ENCODE results near the gene RGS3.

Gene RGS3

DNA sequence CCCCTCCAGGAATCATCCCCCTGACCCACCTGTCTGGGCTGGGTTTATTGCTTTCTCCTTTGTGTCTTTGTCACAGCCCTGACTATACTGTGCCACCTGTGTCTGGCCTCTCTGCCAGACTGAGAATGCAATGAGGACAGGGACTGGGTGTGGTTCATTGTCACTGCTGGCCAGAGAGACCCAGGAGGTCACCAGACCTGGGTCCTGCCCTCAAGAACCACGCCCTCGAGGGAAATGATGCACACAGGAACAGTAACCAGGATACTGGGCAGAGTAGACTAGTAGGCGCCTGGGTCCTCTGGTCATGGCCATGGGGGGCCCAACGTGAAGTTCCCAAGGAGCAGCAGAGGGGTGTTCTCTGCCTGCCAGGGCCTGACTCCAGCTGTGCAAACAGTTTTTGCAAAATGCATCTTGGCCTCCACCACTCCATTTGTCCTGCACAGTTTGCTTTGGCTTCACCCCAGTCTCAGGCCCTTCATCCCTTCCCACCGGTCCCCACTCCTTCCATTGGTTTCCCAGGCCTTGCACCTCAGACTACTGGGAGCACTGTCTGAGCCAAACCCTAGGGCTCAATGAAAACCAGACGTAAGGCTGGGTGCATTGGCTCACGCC is 17.8 kb downstream of the RGS3 start:
- no peak for DNase-seq (ENCODE audit: extremely low read depth, low read depth)
- TF ChIP-seq, protein P1, sequence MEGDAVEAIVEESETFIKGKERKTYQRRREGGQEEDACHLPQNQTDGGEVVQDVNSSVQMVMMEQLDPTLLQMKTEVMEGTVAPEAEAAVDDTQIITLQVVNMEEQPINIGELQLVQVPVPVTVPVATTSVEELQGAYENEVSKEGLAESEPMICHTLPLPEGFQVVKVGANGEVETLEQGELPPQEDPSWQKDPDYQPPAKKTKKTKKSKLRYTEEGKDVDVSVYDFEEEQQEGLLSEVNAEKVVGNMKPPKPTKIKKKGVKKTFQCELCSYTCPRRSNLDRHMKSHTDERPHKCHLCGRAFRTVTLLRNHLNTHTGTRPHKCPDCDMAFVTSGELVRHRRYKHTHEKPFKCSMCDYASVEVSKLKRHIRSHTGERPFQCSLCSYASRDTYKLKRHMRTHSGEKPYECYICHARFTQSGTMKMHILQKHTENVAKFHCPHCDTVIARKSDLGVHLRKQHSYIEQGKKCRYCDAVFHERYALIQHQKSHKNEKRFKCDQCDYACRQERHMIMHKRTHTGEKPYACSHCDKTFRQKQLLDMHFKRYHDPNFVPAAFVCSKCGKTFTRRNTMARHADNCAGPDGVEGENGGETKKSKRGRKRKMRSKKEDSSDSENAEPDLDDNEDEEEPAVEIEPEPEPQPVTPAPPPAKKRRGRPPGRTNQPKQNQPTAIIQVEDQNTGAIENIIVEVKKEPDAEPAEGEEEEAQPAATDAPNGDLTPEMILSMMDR (IDR thresholded peaks at IDR 0.05; ENCODE audit: low read depth, low read length), result no peak

GRCh38 chr9:113482341-113482740 is 18.8 kb downstream of the RGS3 start:
- TF ChIP-seq, protein P1 (IDR thresholded peaks at IDR 0.05; ENCODE audit: low read depth, low read length), result no peak
- DNase-seq (ENCODE audit: extremely low read depth, low read depth), result no peak

- no peak for DNase-seq (ENCODE audit: extremely low read depth, low read depth)
- TF ChIP-seq, protein P1 (IDR thresholded peaks at IDR 0.05; ENCODE audit: low read depth, low read length), result no peak
Measured at GRCh38 chr9:113482991-113483675, 19.6 kb downstream of the RGS3 start.

DNA sequence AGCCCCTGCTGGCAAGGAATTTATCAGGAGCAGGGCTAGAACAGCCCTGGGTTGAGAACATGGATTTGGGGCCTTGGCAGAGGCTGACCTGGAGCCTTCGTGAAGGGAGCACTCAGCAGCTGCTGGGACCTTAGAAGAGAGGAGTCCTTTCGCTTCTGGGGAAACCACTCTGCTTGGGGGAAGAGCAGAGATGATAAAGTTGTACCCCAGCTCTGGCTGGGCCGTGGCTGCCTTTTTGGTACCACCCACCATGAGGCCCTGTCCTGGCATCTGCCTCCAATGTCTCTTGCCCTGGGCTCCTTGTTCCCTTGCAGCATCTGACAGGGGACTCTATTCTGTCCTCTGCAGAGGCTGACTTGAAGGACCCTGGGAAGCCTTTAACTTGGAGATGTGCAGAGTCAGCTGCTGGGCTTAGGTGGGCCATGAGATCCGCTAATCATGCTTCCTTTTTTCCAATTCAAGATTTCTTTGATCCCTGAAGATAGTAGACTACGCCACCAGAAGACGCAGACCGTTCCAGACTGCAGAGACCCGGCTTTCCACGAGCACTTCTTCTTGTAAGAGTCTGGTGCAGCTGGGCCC is 20.2 kb downstream of the RGS3 start:
- TF ChIP-seq, protein P1 (IDR thresholded peaks at IDR 0.05; ENCODE audit: low read depth, low read length), result no peak
- no peak for DNase-seq (ENCODE audit: extremely low read depth, low read depth)

GRCh38 chr9:113484258-113484730 is 20.8 kb downstream of the RGS3 start:
- no peak for DNase-seq (ENCODE audit: extremely low read depth, low read depth)
- TF ChIP-seq, protein P1 (IDR thresholded peaks at IDR 0.05; ENCODE audit: low read depth, low read length), result no peak

DNA sequence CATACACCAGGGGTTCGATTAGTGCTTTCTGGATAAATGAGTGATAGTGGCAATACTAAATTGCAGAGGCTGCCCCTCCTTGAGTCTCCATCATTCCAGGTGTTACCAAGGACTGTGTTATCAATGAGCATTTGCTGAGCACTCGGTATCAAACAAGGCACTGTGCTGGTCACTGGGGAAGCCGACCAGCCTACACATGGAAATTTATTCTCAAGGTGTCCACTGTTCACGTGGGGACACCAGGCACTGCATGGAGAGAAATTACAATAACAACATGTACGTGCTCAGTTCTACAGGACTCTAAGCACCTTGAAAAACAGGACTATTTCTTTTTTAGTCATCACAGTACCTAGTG is 22.2 kb downstream of the RGS3 start:
- TF ChIP-seq, protein P1 (IDR thresholded peaks at IDR 0.05; ENCODE audit: low read depth, low read length), result no peak
- DNase-seq (ENCODE audit: extremely low read depth, low read depth), result no peak

GRCh38 chr9:113486327-113486726 is 22.8 kb downstream of the RGS3 start:
- no peak for DNase-seq (ENCODE audit: extremely low read depth, low read depth)
- TF ChIP-seq, protein P1 (IDR thresholded peaks at IDR 0.05; ENCODE audit: low read depth, low read length), result no peak
